HepG2 (cell line): ENCODE measurements around the gene LEMD1.

Source experiments
- CTCF ChIP-seq: sonication (generic); formaldehyde crosslinking; IDR thresholded peaks from 2 replicates; pipeline ENCODE4 v1.5.0; 2020; ENCODE audit warnings: mild to moderate bottlenecking, missing genetic modification reagents, moderate library complexity
- FOXA1 ChIP-seq, 2 experiments: fragments of 450-650 bp in 1 of 2; sonication (generic) in 1 of 2; formaldehyde crosslinking in 1 of 2; IDR thresholded peaks; 2 replicates each; pipeline versions ENCODE4 v1.4.0 to v1.6.1; 2016 to 2020; ENCODE audit warnings: missing genetic modification reagents in 1 of 2
- GPN1 ChIP-seq: sonication (generic); formaldehyde crosslinking; IDR thresholded peaks from 2 replicates; pipeline ENCODE4 v1.5.1; 2020; ENCODE audit warnings: missing genetic modification reagents, borderline replicate concordance
- JUNB ChIP-seq: sonication (generic); formaldehyde crosslinking; IDR thresholded peaks from 2 replicates; pipeline ENCODE4 v1.8.0; 2022; ENCODE audit warnings: missing genetic modification reagents, mild to moderate bottlenecking, borderline replicate concordance
- KLF11 ChIP-seq: IDR thresholded peaks from 2 replicates; pipeline ENCODE4 v1.6.1; 2016; ENCODE audit warnings: missing compliant biosample characterization
- KLF13 ChIP-seq: sonication (generic); formaldehyde crosslinking; IDR thresholded peaks from 2 replicates; pipeline ENCODE4 v1.4.0; 2020; ENCODE audit warnings: mild to moderate bottlenecking, missing genetic modification reagents
- MEF2D ChIP-seq: sonication (generic); formaldehyde crosslinking; IDR thresholded peaks from 2 replicates; pipeline ENCODE4 v1.5.1; 2020; ENCODE audit warnings: mild to moderate bottlenecking, missing genetic modification reagents
- NFIC ChIP-seq: IDR thresholded peaks from 2 replicates; pipeline ENCODE4 v1.6.1; 2012; ENCODE audit warnings: mild to moderate bottlenecking, low read length, inconsistent platforms
- POLR2A ChIP-seq, 2 experiments: IDR thresholded peaks; 2 replicates each; pipeline ENCODE4 v1.6.1; 2011; ENCODE audit warnings: low read depth in 2 of 2, low read length in 2 of 2, mild to moderate bottlenecking in 1 of 2, moderate library complexity in 1 of 2; ENCODE audit not compliant: insufficient read depth in 1 of 2
- SP1 ChIP-seq, 2 experiments: fragments of 450-650 bp in 1 of 2; sonication (generic) in 1 of 2; formaldehyde crosslinking in 1 of 2; IDR thresholded peaks; 2 replicates each; pipeline versions ENCODE4 v1.4.0 to v1.6.1; 2016 to 2020; ENCODE audit warnings: missing genetic modification reagents in 1 of 2
- ZBTB21 ChIP-seq: sonication (generic); formaldehyde crosslinking; IDR thresholded peaks from 2 replicates; pipeline ENCODE4 v1.4.0; 2020; ENCODE audit warnings: missing genetic modification reagents
- ZBTB7A ChIP-seq: sonication (generic); formaldehyde crosslinking; IDR thresholded peaks from 2 replicates; pipeline ENCODE4 v1.8.0; 2022; ENCODE audit warnings: mild to moderate bottlenecking, missing genetic modification reagents
- ZHX2 ChIP-seq, 2 experiments: sonication (generic) in 1 of 2; formaldehyde crosslinking in 1 of 2; IDR thresholded peaks; 2 replicates each; pipeline versions ENCODE4 v1.6.1 to v1.9.0; 2014 to 2022; ENCODE audit warnings: antibody characterized with exemption in 1 of 2, borderline replicate concordance in 1 of 2, inconsistent platforms in 1 of 2, low read depth in 1 of 2, missing genetic modification reagents in 1 of 2

- TF ChIP-seq POLR2A (IDR thresholded peaks at IDR 0.05; ENCODE audit: insufficient read depth in 1 of 2, low read depth in 2 of 2, low read length in 2 of 2) (no peak), SP1 (IDR thresholded peaks at IDR 0.05) (no peak), SP1 (CRISPR knock-in tag; IDR thresholded peaks at IDR 0.05) (no peak), KLF13 (CRISPR knock-in tag) (no peak), CTCF (no peak), ZBTB21 (CRISPR knock-in tag) (no peak), NFIC (no peak), GPN1 (CRISPR knock-in tag) (no peak), FOXA1 (IDR thresholded peaks at IDR 0.05) (no peak), FOXA1 (CRISPR knock-in tag; IDR thresholded peaks at IDR 0.05) (no peak), ZBTB7A (no peak), ZHX2 (IDR thresholded peaks at IDR 0.05; ENCODE audit: low read depth) (no peak), ZHX2 (CRISPR knock-in tag; IDR thresholded peaks at IDR 0.05; ENCODE audit: borderline replicate concordance) (no peak), JUNB (CRISPR knock-in tag) (no peak), KLF11 (no peak), MEF2D (no peak)
Measured at GRCh38 chr1:205435578-205436573, 14.0 kb upstream of the LEMD1 start.
